HTERT RPE-1 (cell line): Measurements from ENCODE around the gene WASL.
"Not testable (repeated sequence)": the region's sequence is repeated elsewhere in the genome, so short reads cannot be mapped to it uniquely, and the experiment has no call there.

Experiments
- in situ Hi-C: fragments of 300-500 bp; cut with MboI; formaldehyde crosslinking; loops from 4 replicates; pipeline ENCODE4 v1.14.3; 2020; ENCODE audit warnings: low sequenced_read_pairs

WASL gene

GRCh38 chr7:123737168-123737674 is 11.6 kb downstream of the WASL start:
- in situ Hi-C loops: not testable (repeated sequence)

- in situ Hi-C loops: no loop called here
Observed at GRCh38 chr7:123735539-123735938, 13.3 kb downstream of the WASL start.

GRCh38 chr7:123734498-123734897 is 14.3 kb downstream of the WASL start:
- in situ Hi-C loops: no loop called here

GRCh38 chr7:123732413-123733091 is 16.3 kb downstream of the WASL start:
- in situ Hi-C loops: no loop called here

GRCh38 chr7:123729218-123729578 is 19.6 kb downstream of the WASL start:
- in situ Hi-C loops: no loop called here

- in situ Hi-C loops: no loop called here
Observed at GRCh38 chr7:123727071-123727837, 21.5 kb downstream of the WASL start.

GRCh38 chr7:123725586-123726171 is 23.1 kb downstream of the WASL start:
- in situ Hi-C loops: no loop called here

- in situ Hi-C loops: no loop called here
Observed at GRCh38 chr7:123724817-123725253, 24.0 kb downstream of the WASL start.

- in situ Hi-C loops: no loop called here
Observed at GRCh38 chr7:123723913-123724312, 24.9 kb downstream of the WASL start.

- in situ Hi-C loops: not testable (repeated sequence)
Observed at GRCh38 chr7:123720527-123720926, 28.3 kb downstream of the WASL start.

GRCh38 chr7:123719197-123719721 is 29.5 kb downstream of the WASL start:
- in situ Hi-C loops: no loop called here

GRCh38 chr7:123718773-123719172 is 30.0 kb downstream of the WASL start:
- in situ Hi-C loops: no loop called here

- in situ Hi-C loops: no loop called here
Observed at GRCh38 chr7:123717689-123718088, 31.1 kb downstream of the WASL start.

- in situ Hi-C loops: no loop called here
Observed at GRCh38 chr7:123716877-123717276, 31.9 kb downstream of the WASL start.

- in situ Hi-C loops: no loop called here
Observed at GRCh38 chr7:123715799-123716198, 33.0 kb downstream of the WASL start.

- in situ Hi-C loops: no loop called here
Observed at GRCh38 chr7:123715198-123715597, 33.6 kb downstream of the WASL start.

- in situ Hi-C loops: no loop called here
Observed at GRCh38 chr7:123714296-123715080, 34.3 kb downstream of the WASL start.

- in situ Hi-C loops: no loop called here
Observed at GRCh38 chr7:123712619-123713018, 36.2 kb downstream of the WASL start.

- in situ Hi-C loops: no loop called here
Observed at GRCh38 chr7:123711832-123712293, 36.9 kb downstream of the WASL start.

GRCh38 chr7:123710683-123711082 is 38.1 kb downstream of the WASL start:
- in situ Hi-C loops: no loop called here

GRCh38 chr7:123709525-123709924 is 39.3 kb downstream of the WASL start:
- in situ Hi-C loops: no loop called here
